ENCODE measurements around the gene CAMSAP3.

Gene CAMSAP3

DNA sequence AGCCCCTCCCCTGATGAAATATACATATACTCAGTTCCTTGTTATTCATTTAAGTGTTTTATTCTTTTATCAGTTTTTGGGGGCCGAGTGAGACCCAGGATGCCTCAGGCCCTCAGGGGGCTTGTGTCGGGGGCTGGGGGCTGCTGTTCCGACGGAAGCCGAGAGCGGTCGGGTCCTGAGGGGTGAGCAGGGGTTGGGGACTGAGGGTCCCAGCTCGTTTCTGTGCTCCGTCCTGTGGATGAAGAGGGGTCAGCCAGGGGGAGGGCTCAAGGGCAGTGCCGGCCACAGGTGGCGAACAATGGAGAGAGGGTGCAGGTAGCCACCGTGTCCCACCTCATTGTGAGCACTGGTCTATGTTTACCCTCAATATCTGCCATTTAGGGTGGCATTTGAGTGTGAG lies 35.9 kb downstream of the CAMSAP3 start:
- H2AFZ ChIP-seq (ENCODE audit: low read length), result no peak overlapping the region
- no peaks in the 10 kb centered on the region for H3K36me3 ChIP-seq (replicated peaks; ENCODE audit: insufficient read depth, low read length)
- H3K27me3 ChIP-seq (replicated peaks; ENCODE audit: insufficient read depth, low read length), result no peaks in the 10 kb centered on the region
- H3K9ac ChIP-seq (ENCODE audit: low read length), result no peak overlapping the region
- H3K4me2 ChIP-seq (ENCODE audit: low read depth, low read length), result no peak overlapping the region
- no peaks in the 10 kb centered on the region for H4K20me1 ChIP-seq (ENCODE audit: insufficient read depth, low read length)
- peaks cover 15% of the 10 kb centered on the region for H3K4me1 ChIP-seq (ENCODE audit: low read length)
- H3K79me2 ChIP-seq (ENCODE audit: low read length), result peaks cover 44% of the 10 kb centered on the region
- no peaks in the 10 kb centered on the region for H3F3A ChIP-seq (ENCODE audit: insufficient read depth, low read length)
- H3K4me3 ChIP-seq (ENCODE audit: low read length), result no peak overlapping the region
- no peak overlapping the region for H3K27ac ChIP-seq (ENCODE audit: low read length)
- no peak for TF ChIP-seq EZH2 (optimal IDR thresholded peaks at IDR 0.05; ENCODE audit: low read depth, low read length)
- no peak for TF ChIP-seq EZH2phosphoT487 (IDR thresholded peaks at IDR 0.05; ENCODE audit: low read length)
- TF ChIP-seq, protein P1, sequence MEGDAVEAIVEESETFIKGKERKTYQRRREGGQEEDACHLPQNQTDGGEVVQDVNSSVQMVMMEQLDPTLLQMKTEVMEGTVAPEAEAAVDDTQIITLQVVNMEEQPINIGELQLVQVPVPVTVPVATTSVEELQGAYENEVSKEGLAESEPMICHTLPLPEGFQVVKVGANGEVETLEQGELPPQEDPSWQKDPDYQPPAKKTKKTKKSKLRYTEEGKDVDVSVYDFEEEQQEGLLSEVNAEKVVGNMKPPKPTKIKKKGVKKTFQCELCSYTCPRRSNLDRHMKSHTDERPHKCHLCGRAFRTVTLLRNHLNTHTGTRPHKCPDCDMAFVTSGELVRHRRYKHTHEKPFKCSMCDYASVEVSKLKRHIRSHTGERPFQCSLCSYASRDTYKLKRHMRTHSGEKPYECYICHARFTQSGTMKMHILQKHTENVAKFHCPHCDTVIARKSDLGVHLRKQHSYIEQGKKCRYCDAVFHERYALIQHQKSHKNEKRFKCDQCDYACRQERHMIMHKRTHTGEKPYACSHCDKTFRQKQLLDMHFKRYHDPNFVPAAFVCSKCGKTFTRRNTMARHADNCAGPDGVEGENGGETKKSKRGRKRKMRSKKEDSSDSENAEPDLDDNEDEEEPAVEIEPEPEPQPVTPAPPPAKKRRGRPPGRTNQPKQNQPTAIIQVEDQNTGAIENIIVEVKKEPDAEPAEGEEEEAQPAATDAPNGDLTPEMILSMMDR (IDR thresholded peaks at IDR 0.05; ENCODE audit: low read length), result no peak
- no peaks in the 10 kb centered on the region for H3K9me2 ChIP-seq (replicated peaks; ENCODE audit: insufficient read depth, low read length)
- DNase-seq, result no peak
- H3K9me3 ChIP-seq (replicated peaks; ENCODE audit: insufficient read depth, low read length), result no peaks in the 10 kb centered on the region

DNA sequence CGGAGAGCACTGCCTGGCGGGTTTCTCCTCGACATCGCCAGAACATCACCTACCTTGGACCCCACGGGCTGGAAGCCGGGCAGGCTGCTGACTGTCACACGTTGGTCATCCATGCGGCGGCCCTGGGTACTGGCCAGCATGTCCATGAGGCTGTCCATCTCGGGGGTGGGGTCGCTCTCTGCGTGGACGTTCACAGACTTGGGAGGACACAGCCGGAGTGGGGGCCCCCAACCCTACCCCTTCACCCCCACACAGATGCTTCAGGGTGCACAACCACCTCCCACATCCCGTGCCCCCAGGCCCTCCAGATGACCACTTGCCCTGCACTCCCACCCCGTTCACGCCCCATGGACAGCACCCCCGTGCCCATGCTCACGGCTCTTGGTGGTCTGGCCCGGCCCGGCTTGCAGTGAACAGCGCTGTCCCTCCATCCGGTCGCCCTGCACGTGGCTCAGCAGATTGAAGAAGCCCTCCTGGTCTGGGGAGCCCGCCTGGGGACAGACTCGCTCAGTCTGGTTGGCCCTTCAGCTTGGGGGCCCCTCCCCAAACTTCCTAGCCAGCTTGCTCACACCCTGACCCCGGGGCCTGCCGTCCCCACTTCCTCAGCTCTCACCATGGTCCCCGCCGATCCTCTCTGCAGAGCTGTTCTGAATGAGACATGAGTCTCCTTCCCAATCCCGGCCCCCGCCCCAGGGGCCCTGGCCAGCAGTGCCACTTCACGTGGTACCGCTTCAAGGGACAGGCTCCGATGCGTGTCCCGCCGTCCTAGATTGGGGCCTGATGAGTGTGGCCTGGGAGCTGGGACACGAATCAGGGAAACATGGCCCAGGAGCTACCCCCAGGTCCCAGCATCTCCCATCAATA lies 36.9 kb downstream of the CAMSAP3 start:
- Histone ChIP-seq H3K9ac (ENCODE audit: low read length) (no peak overlapping the region), H3F3A (ENCODE audit: insufficient read depth, low read length) (no peaks in the 10 kb centered on the region), H2AFZ (ENCODE audit: low read length) (no peak overlapping the region), H3K9me2 (replicated peaks; ENCODE audit: insufficient read depth, low read length) (no peaks in the 10 kb centered on the region), H3K4me2 (ENCODE audit: low read depth, low read length) (no peak overlapping the region), H3K9me3 (replicated peaks; ENCODE audit: insufficient read depth, low read length) (no peaks in the 10 kb centered on the region), H3K79me2 (ENCODE audit: low read length) (peaks cover 38% of the 10 kb centered on the region), H3K27ac (ENCODE audit: low read length) (no peak overlapping the region), H3K4me3 (ENCODE audit: low read length) (no peak overlapping the region), H3K27me3 (replicated peaks; ENCODE audit: insufficient read depth, low read length) (no peaks in the 10 kb centered on the region), H4K20me1 (ENCODE audit: insufficient read depth, low read length) (no peaks in the 10 kb centered on the region), H3K36me3 (replicated peaks; ENCODE audit: insufficient read depth, low read length) (no peaks in the 10 kb centered on the region), H3K4me1 (ENCODE audit: low read length) (peaks cover 17% of the 10 kb centered on the region)
- no peak for DNase-seq
- no peak for TF ChIP-seq EZH2phosphoT487 (IDR thresholded peaks at IDR 0.05; ENCODE audit: low read length)
- no peak for TF ChIP-seq EZH2 (optimal IDR thresholded peaks at IDR 0.05; ENCODE audit: low read depth, low read length)
- TF ChIP-seq, protein P1 (IDR thresholded peaks at IDR 0.05; ENCODE audit: low read length), result no peak

DNA sequence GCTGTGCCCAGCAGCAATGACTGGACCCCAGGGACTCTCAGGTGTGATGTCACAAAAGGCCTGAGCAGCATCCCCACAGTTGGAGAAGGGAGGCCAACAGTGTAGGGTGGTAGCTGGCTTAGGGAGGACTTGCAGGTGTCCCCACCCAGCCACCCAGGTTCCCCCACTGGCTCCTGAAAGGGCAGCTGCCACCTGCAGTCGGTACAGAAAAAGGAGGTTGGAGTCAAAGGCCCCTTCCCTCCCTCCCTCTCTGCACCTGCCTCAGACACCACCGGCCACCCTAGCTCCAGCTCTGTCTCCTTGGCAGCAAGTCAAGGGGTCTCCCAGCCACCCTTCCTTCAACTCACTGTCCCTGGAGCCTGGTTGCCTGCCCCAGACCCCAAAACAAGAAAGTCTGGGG lies 38.0 kb downstream of the CAMSAP3 start, which contains the start of gene PCP2:
Gene PCP2, minus strand, starts transcription at position 22 of the 400 bp plus-strand sequence. CDS start 262 bp downstream, outside the sequence.
- Histone ChIP-seq H3K4me1 (ENCODE audit: low read length) (peaks cover 9% of the 10 kb centered on the region), H3K27ac (ENCODE audit: low read length) (no peak within 1 kb of the TSS), H3K36me3 (replicated peaks; ENCODE audit: insufficient read depth, low read length) (no peaks in the 10 kb centered on the region), H3K9me3 (replicated peaks; ENCODE audit: insufficient read depth, low read length) (no peaks in the 10 kb centered on the region), H3K4me3 (ENCODE audit: low read length) (no peak within 1 kb of the TSS), H3K4me2 (ENCODE audit: low read depth, low read length) (no peak within 1 kb of the TSS), H4K20me1 (ENCODE audit: insufficient read depth, low read length) (no peaks in the 10 kb centered on the region), H3K79me2 (ENCODE audit: low read length) (peaks cover 36% of the 10 kb centered on the region), H2AFZ (ENCODE audit: low read length) (no peak within 1 kb of the TSS), H3K9ac (ENCODE audit: low read length) (no peak within 1 kb of the TSS), H3F3A (ENCODE audit: insufficient read depth, low read length) (no peaks in the 10 kb centered on the region), H3K27me3 (replicated peaks; ENCODE audit: insufficient read depth, low read length) (no peaks in the 10 kb centered on the region), H3K9me2 (replicated peaks; ENCODE audit: insufficient read depth, low read length) (no peaks in the 10 kb centered on the region)
- DNase-seq, result no peak
- TF ChIP-seq EZH2 (optimal IDR thresholded peaks at IDR 0.05; ENCODE audit: low read depth, low read length) (no peak), EZH2phosphoT487 (IDR thresholded peaks at IDR 0.05; ENCODE audit: low read length) (no peak)
- TF ChIP-seq, protein P1 (IDR thresholded peaks at IDR 0.05; ENCODE audit: low read length), result no peak

All from MM.1S (cell line).